Bronchial epithelial cell (primary cell): ENCODE results near the gene ADGRF5. TPM values are rescaled to one million over a fixed set of nuclear protein-coding genes. Genes with fewer than 3 reads are reported as not detected.

ENCODE experiments used
- DNase-seq: peaks from one replicate; pipeline ENCODE4 v3.0.0-alpha.2; 2010; ENCODE audit warnings: low read depth
- FAIRE-seq: peaks from 2 replicates; lab custom pipeline; 2011; peaks lifted over from hg19 to GRCh38; lab: Jason Lieb, UNC
- H3K27me3 ChIP-seq: 2 replicates; pipeline ENCODE4 v1.5.1; 2011; ENCODE audit warnings: low read length; ENCODE audit not compliant: control insufficient read depth, insufficient read depth
- H3K36me3 ChIP-seq: 2 replicates; pipeline ENCODE4 v1.5.1; 2011; ENCODE audit warnings: low read length; ENCODE audit not compliant: control insufficient read depth, insufficient read depth
- H3K4me3 ChIP-seq: 2 replicates; pipeline ENCODE4 v1.5.1; 2011; ENCODE audit warnings: mild to moderate bottlenecking, low read depth, low read length, control low read depth
- total RNA-seq: library from RNA; depleted of rRNA; stranded (reverse); fragments of >200 nt; gene quantifications from 2 replicates; pipeline ENCODE4 v1.2.1, GENCODE V29; 2014
- TF ChIP-seq, protein P1 (sequence below): IDR thresholded peaks from 2 replicates; pipeline ENCODE4 v1.5.1; 2011; ENCODE audit warnings: mild to moderate bottlenecking, moderate library complexity, low read length, control low read depth, inconsistent platforms; ENCODE audit not compliant: insufficient read depth, severe bottlenecking

ADGRF5 gene
- total RNA-seq, 1 donor from 2014 or later: not detected

DNA sequence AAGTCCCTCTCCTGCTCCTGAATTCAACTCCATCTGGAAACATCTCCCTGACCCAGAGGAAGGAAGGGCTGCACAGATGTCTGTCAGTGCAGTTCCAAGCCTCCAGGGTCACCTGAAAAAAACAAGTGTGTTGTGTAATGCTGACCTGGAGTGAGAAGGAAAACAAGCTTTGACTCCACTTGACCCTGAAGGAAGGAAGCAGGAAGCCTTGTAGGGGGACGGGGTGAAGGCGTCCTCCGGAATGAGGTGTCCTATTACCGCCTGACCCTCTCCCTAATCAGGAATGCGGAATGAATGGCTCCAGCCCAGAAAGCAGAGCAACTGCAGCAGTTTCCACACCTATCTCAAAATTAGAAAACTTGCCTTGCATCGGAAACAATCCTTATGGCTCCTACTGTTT is 13.9 kb upstream of the ADGRF5 start:
- DNase-seq (no peak), FAIRE-seq (no peak)
- H3K27me3 ChIP-seq: no peaks in the 10 kb centered on the region
- no peaks in the 10 kb centered on the region for H3K36me3 ChIP-seq
- TF ChIP-seq, protein P1, sequence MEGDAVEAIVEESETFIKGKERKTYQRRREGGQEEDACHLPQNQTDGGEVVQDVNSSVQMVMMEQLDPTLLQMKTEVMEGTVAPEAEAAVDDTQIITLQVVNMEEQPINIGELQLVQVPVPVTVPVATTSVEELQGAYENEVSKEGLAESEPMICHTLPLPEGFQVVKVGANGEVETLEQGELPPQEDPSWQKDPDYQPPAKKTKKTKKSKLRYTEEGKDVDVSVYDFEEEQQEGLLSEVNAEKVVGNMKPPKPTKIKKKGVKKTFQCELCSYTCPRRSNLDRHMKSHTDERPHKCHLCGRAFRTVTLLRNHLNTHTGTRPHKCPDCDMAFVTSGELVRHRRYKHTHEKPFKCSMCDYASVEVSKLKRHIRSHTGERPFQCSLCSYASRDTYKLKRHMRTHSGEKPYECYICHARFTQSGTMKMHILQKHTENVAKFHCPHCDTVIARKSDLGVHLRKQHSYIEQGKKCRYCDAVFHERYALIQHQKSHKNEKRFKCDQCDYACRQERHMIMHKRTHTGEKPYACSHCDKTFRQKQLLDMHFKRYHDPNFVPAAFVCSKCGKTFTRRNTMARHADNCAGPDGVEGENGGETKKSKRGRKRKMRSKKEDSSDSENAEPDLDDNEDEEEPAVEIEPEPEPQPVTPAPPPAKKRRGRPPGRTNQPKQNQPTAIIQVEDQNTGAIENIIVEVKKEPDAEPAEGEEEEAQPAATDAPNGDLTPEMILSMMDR: no peak
- no peak overlapping the region for H3K4me3 ChIP-seq

DNA sequence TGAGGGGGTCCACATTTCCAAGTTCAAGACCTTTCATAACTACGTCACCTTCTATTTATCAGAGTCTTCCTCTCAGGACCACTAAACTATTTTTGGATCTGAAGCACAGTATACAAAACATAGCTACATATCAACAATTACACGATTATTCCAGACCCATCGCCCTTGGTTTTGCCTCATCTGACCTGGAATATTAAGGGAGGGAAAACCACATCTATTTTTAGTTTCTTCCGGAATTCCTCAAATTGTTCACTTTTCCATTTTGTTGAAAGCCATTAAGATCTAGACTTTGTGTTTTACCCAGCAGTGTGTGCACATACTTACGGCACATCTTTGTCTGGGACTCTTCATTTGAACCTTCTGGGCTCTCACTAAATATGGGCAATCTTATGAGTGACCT is 12.0 kb upstream of the ADGRF5 start:
- TF ChIP-seq, protein P1: no peak
- no peak for DNase-seq
- Histone ChIP-seq H3K36me3 (no peaks in the 10 kb centered on the region), H3K4me3 (no peak overlapping the region), H3K27me3 (no peaks in the 10 kb centered on the region)
- FAIRE-seq: no peak

DNA sequence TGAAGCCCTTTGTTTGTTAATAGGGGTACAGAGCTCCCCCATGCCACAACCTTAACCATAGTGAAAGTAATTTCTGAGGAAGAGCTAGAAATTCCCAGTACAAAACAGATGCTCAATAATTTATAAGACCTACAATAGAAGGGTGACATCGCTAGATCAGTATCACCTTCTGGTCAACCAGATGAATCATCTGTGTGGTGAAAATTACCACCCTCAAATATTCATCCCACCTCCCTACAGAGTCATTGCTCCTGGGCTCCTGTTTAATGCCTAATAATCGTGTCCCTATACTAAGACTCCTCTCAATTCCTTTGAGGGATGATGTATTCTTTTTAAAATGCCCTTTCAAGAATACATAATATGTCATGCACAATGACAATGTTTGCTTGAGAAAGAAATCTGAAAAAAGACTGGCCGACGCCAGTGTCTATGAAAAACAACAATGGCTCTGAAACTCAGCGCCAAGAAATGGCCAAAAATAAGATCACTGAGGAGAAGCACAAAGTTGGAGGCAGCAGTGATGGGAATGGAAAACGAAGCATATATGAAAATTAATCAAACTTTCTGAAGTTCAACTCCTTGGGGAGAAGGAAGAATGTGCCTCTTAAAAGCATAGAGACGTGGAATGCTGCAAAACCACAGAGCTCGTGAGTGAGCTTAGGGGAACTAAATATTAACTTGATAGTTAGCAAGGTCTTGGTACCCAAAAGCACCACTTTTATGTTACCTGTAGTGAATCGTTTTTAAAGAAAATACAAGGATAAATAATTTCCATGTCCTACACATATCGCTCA is 11.0 kb upstream of the ADGRF5 start:
- FAIRE-seq: no peak
- DNase-seq: peak; percentile 52
- H3K36me3 ChIP-seq: no peaks in the 10 kb centered on the region
- no peaks in the 10 kb centered on the region for H3K27me3 ChIP-seq
- H3K4me3 ChIP-seq: no peak overlapping the region
- TF ChIP-seq, protein P1: no peak

DNA sequence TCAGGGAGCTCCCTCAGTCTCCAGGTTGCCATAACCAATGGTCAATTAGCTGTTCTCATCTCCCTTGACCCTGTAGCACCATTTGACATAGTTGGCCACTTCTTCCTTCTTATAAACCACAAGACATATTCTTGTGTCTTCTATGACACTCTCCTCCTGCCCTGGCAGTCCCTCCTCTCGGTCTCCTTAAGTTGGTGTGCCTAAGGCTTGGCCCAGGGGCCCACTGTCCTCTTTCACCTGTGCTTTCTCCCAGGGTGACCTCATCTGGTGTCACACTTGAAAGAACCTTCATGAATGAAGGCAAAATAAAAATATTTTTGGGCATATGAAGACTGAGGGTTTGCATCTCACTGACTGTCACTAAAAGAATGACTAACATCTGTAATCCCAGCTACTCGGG is 9.7 kb upstream of the ADGRF5 start:
- DNase-seq: no peak

DNA sequence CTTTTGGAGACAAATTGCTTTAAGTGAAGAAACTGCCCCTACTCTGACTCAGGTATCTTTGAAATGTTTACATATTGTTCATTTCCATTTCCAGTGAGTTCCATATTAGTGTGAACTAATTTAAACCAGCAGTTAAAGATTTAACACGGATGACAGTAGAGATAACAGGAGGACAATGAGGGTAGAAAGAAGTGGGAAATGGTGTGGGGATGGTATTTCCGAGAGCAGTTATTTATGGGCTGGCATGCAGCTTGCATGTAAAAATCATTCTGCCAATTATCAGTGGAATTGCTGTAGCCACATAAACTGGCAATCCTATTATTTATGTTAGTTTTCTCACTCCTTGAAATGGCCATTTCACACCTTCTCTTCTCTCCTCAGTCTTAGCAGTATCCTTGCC is 8.6 kb upstream of the ADGRF5 start:
- Histone ChIP-seq H3K4me3 (no peak overlapping the region), H3K36me3 (no peaks in the 10 kb centered on the region), H3K27me3 (no peaks in the 10 kb centered on the region)
- FAIRE-seq: no peak
- no peak for DNase-seq
- TF ChIP-seq, protein P1: no peak

More for the DNA sequence above, 9.7 kb upstream of the ADGRF5 start:
- Histone ChIP-seq H3K36me3 (no peaks in the 10 kb centered on the region), H3K27me3 (no peaks in the 10 kb centered on the region), H3K4me3 (no peak overlapping the region)
- FAIRE-seq: no peak
- TF ChIP-seq, protein P1: no peak
